Vagina (tissue), 2 donors: ENCODE results near the gene CYB5A. TPM values are rescaled to one million over a fixed set of nuclear protein-coding genes. Genes with fewer than 3 reads are reported as not detected.
"Not testable (repeated sequence)": the region's sequence is repeated elsewhere in the genome, so short reads cannot be mapped to it uniquely, and the experiment has no call there.

Experiments
- DNase-seq, 2 donors: peaks; one replicate each; pipeline ENCODE4 v3.0.0-alpha.2; 2017; ENCODE audit errors: extremely low spot score in 2 of 2
- H3K27ac ChIP-seq: fragments of 200-600 bp; sonication (generic); one replicate; pipeline ENCODE4 v1.5.1; 2019
- H3K27me3 ChIP-seq: fragments of 200-600 bp; sonication (generic); one replicate; pipeline ENCODE4 v1.5.1; 2019
- H3K36me3 ChIP-seq, 2 donors: fragments of 200-600 bp; sonication (generic); one replicate each; pipeline ENCODE4 v1.5.1; 2017 to 2019
- H3K4me1 ChIP-seq: fragments of 200-600 bp; sonication (generic); one replicate; pipeline ENCODE4 v1.5.1; 2019
- H3K4me3 ChIP-seq, 2 donors: fragments of 200-600 bp; sonication (generic); 1 replicate in 1 of 2; 2 replicates in 1 of 2; pipeline ENCODE4 v1.5.1; 2016 to 2019
- H3K9me3 ChIP-seq: fragments of 200-600 bp; sonication (generic); one replicate; pipeline ENCODE4 v1.5.1; 2019
- CTCF ChIP-seq, 3 experiments: fragments of 450-650 bp in 2 of 3; fragments of 200-600 bp in 1 of 3; sonication (generic) in 1 of 3; IDR thresholded peaks; one replicate each; pipeline ENCODE4 v1.5.1; 2017 to 2019; ENCODE audit warnings: antibody characterized with exemption in 3 of 3, mild to moderate bottlenecking in 2 of 3, moderate library complexity in 2 of 3
- POLR2A ChIP-seq, 2 donors: fragments of 450-650 bp; IDR thresholded peaks; one replicate each; pipeline ENCODE4 v1.6.1; 2017; ENCODE audit warnings: antibody characterized with exemption in 2 of 2, mild to moderate bottlenecking in 2 of 2, moderate library complexity in 2 of 2
- POLR2AphosphoS5 ChIP-seq, 2 donors: sonication (generic); formaldehyde crosslinking; IDR thresholded peaks; one replicate each; pipeline ENCODE4 v1.9.0; 2017; ENCODE audit warnings: antibody characterized with exemption in 2 of 2, mild to moderate bottlenecking in 2 of 2, low read depth in 1 of 2; ENCODE audit not compliant: insufficient read depth in 1 of 2
- intact Hi-C: fragments of 100-400 bp; cut with DNase I; formaldehyde crosslinking; loops from one replicate; pipeline ENCODE4 v1.15.1; 2023
- total RNA-seq: library from RNA; depleted of rRNA; stranded (reverse); fragments of >200 nt; gene quantifications from one replicate; pipeline ENCODE4 v1.2.3, GENCODE V29; 2016

The CYB5A gene
- total RNA-seq, 1 donor from 2014 or later, result 88.6 TPM

- no peak overlapping the region for H3K4me3 ChIP-seq
- no peaks in the 10 kb centered on the region for H3K36me3 ChIP-seq
- peaks cover 16% of the 10 kb centered on the region for H3K4me1 ChIP-seq
- H3K27me3 ChIP-seq, result no peaks in the 10 kb centered on the region
- no peak for TF ChIP-seq POLR2AphosphoS5 (IDR thresholded peaks at IDR 0.05; ENCODE audit: insufficient read depth in 1 of 2, low read depth in 1 of 2)
- TF ChIP-seq POLR2A (IDR thresholded peaks at IDR 0.05), result no peak
- TF ChIP-seq CTCF (IDR thresholded peaks at IDR 0.05), result no peak
- no peaks in the 10 kb centered on the region for H3K9me3 ChIP-seq
- intact Hi-C loops, result no loop called here
- no peak for DNase-seq
- H3K27ac ChIP-seq, result no peak overlapping the region
Measured at GRCh38 chr18:74294526-74294925, 2.8 kb upstream of the CYB5A start.

DNA sequence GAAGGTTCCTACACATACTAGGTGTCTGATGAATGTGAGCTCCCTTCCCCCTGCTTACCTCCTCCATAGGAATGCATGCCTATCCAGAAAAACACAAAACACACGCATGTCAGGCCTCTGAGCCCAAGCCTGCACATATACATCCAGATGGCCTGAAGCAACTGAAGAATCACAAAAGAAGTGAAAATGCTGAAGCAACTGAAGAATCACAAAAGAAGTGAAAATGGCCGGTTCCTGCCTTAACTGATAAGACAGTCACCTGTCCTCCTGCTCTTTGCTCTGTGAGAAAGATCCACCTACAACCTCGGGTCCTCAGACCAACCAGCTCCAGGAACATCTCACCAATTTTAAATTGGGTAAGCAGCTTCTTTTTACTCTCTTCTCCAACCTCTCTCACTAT is 1.2 kb upstream of the CYB5A start:
- H3K4me1 ChIP-seq, result peaks cover 16% of the 10 kb centered on the region
- H3K4me3 ChIP-seq, H3K9me3 ChIP-seq, H3K36me3 ChIP-seq, H3K27me3 ChIP-seq, DNase-seq, intact Hi-C loops, H3K27ac ChIP-seq: not testable (repeated sequence)

- Histone ChIP-seq H3K9me3 (no peaks in the 10 kb centered on the region), H3K27ac (peak overlapping the region; percentile 56), H3K4me1 (peaks cover 16% of the 10 kb centered on the region), H3K36me3 (no peaks in the 10 kb centered on the region), H3K27me3 (no peaks in the 10 kb centered on the region), H3K4me3 (peak overlapping the region; percentile 56 to 79)
- no peak for DNase-seq
- intact Hi-C loops, result no loop called here
- TF ChIP-seq CTCF (IDR thresholded peaks at IDR 0.05) (no peak), POLR2AphosphoS5 (IDR thresholded peaks at IDR 0.05; ENCODE audit: insufficient read depth in 1 of 2, low read depth in 1 of 2) (no peak), POLR2A (IDR thresholded peaks at IDR 0.05) (no peak)
Measured at GRCh38 chr18:74292541-74292858, 737 bp upstream of the CYB5A start.

DNA sequence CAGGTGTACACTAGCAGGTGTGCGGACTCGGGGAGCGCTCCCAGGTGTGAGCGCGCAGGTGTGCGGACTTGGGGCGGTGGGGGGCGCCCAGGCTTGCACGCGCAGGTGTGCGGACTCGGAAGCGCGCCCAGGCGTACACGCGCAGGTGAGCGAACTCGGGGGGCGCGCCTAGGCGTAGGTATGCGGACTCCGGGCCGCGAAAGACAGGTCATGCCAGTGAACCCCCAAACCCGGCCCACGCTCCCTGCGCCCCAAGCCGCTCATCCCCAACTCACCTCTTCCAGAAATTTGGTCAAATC is 342 bp downstream of the CYB5A start:
- Histone ChIP-seq H3K9me3 (no peaks in the 10 kb centered on the region), H3K4me1 (peaks cover 16% of the 10 kb centered on the region), H3K27ac (peak overlapping the region; percentile 70), H3K27me3 (no peaks in the 10 kb centered on the region), H3K36me3 (no peaks in the 10 kb centered on the region), H3K4me3 (peak overlapping the region; percentile 56 to 79)
- TF ChIP-seq POLR2AphosphoS5 (IDR thresholded peaks at IDR 0.05; ENCODE audit: insufficient read depth in 1 of 2, low read depth in 1 of 2) (no peak), POLR2A (IDR thresholded peaks at IDR 0.05) (no peak), CTCF (IDR thresholded peaks at IDR 0.05) (no peak)
- intact Hi-C loops, result no loop called here
- DNase-seq, result no peak

- TF ChIP-seq CTCF (IDR thresholded peaks at IDR 0.05) (no peak), POLR2A (IDR thresholded peaks at IDR 0.05) (no peak), POLR2AphosphoS5 (IDR thresholded peaks at IDR 0.05; ENCODE audit: insufficient read depth in 1 of 2, low read depth in 1 of 2) (no peak)
- Histone ChIP-seq H3K9me3 (no peaks in the 10 kb centered on the region), H3K4me1 (peaks cover 16% of the 10 kb centered on the region), H3K4me3 (peak overlapping the region; percentile 56 to 79), H3K36me3 (no peaks in the 10 kb centered on the region), H3K27me3 (no peaks in the 10 kb centered on the region), H3K27ac (peak overlapping the region; percentile 70)
- no peak for DNase-seq
- intact Hi-C loops, result no loop called here
Measured at GRCh38 chr18:74290794-74291471, 830 bp downstream of the CYB5A start.
